ENCODE data around the gene PAOX.

PAOX gene

GRCh38 chr10:133379152-133379800, at the start of gene PAOX:
Gene PAOX, plus strand, starts transcription at chr10:133379262. Its CDS starts 55 bp downstream, at chr10:133379317.
- DNase-seq (ENCODE audit: low read depth, low spot score) = peak; percentile 83

DNA sequence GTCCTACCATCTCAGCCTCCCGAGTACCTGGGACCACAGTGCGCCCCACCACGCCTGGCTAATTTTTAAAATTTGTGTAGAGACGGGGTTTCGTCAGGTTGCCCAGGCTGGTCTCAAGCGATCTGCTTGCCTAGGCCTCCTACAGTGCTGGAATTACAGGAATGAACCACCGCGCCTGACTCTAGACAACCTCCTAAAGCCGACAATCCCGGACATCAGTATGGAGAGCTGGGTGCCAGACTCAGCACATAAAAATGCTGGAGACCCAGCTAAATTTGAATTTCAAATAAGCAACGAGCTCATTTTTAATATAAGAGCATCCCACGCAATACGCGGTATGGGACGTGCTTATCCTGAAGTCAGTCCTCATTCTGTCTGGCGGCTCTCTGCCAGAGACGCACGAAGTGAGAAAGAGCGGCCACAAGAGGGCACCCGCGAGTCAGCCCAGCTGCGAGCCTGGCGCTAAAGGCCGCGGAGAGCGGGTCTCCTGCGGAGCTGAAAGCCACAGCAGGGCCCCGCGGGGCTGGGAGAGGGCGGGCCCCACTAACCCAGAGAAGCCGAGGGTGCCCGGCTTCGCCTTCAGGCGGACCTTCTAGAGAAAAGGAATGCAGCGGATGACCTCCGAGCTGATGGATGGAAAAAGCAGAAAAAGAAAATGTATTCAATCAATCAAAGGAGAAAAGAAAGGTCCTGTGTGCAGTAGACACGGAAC, 49.4 kb upstream of the PAOX start:
- DNase-seq (ENCODE audit: low read depth, low spot score) = peak; percentile 96

GRCh38 chr10:133332936-133333699, 45.9 kb upstream of the PAOX start:
- no peak for DNase-seq (ENCODE audit: low read depth, low spot score)

DNA sequence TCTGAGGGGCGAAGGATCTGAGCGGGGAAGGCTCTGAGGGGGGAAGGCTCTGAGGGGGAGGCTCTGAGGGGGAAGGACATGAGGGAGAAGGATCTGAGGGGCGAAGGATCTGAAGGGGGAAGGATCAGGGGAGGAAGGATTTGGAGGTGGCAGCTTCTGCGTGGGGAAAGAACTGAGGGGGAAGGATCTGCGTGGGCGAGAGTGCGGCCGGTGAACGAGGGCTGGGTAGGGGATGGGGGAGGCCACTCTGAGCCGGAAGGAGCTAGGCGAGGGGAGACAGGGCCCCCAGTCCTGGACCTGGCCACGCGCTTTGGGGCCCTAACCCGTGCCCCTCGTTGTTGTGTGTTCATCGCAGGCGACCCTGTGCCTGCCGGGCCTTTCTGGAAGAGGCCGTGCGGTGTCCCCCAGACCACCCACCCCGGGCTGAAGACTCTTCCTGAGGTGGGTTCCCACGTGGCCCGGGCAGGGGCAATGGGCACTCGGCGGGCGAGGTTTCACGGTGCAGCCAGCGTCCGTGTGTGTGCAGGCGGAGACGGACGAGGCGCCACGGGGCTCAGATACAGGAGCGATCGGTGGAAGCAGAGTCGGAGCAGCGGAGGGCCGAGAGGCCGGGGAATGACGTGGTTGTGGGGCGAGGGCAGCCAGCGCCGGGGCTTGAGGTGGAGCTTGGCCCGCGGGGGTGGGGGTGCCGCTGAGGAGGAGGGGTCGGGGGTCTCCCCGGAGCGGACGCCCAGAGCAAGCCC, 44.4 kb upstream of the PAOX start:
- peak; percentile 49 for DNase-seq (ENCODE audit: low read depth, low spot score)

DNA sequence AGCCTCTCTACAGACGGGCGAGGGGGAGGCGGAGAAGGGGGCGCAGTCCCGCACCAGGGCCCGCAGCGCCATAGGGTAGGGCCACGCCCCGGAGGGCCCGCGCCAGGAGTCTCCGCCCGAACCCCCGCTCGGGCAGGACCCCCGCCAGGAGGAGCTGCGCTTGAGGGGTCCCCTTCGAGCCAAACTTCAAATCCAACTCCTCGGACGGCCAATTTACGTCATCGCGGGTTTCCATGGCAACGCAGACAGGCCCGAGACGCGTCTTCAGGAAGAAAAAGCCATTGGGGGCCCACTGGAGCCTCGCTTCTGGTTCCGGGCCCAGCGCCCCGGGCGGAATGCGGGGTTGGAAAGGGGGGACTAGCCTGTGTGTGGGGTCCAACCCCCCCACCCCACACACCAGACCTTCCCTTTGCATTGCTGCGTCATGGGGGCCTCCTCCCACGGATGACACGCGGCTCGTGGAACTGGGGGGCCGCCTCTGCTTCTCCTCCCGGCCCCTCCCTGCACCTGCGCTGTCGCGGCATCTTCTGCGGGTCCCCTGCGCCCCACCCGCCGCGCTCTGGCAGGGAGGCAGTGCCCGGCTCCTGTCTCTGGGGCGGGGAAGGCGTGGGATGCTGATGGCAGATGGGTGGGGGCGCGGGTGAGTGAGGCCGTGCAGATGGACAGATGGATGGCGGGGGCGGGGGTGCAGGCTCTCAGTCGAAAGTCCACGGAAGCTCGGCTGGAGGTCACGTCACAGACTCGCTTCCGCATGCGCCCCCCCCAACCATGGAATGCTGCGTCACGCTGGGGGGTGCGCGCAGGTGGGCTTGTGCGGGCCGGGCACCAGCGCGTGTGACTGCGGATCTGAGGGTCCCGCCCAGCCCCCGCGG, 43.6 kb upstream of the PAOX start:
- DNase-seq (ENCODE audit: low read depth, low spot score) = peak; percentile 68

GRCh38 chr10:133336118-133336576, 42.9 kb upstream of the PAOX start:
- no peak for DNase-seq (ENCODE audit: low read depth, low spot score)

GRCh38 chr10:133336577-133337369, 42.3 kb upstream of the PAOX start, which contains the start of gene CALY:
Gene CALY, minus strand, starts transcription at chr10:133336896. Its CDS starts 7,907 bp downstream, at chr10:133328989.
- DNase-seq (ENCODE audit: low read depth, low spot score) = peak; percentile 36

DNA sequence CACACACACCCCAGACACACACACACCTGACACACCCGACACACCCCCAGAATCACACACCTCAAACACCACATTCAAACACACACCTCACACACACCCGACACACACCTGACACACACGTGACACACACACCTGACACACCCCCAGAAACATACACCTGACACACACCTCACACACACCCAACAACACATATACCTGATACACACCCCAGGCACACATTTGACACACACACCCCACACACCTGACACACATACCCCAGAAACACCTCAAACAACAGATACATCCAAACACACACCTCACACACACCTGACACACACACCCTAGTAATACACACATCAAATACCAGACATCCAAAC, 41.7 kb upstream of the PAOX start:
- DNase-seq (ENCODE audit: low read depth, low spot score) = no peak

GRCh38 chr10:133338080-133339071, 40.7 kb upstream of the PAOX start:
- no peak for DNase-seq (ENCODE audit: low read depth, low spot score)

DNA sequence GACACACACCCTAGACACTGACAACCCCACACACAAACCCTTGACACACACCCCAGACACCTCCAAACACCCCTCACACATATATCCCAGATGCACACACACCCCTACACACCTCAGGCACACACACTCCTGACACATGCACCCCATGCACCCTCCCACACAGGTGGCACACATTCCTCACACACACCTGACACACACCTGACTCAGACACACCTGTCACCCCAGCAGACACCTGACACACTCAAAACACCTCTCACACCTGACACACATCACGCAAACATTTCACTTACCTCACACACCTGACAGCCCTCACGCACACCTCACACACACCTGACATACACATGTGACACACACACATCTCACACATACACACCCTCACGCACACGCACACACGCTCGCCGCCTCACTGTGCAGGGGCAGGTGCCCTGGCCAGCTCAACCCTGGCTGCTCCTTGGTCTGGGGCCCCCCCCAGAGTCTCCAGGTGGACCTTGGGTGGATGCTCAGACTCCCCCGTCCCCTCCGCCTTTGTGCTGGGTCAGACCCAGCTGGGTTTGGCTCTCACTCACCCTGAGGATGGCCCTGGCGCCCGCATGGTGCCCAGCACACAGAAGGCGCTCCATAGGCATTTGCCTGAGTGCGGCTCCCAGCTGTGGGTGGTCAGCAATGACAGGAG, 39.2 kb upstream of the PAOX start:
- no peak for DNase-seq (ENCODE audit: low read depth, low spot score)

DNA sequence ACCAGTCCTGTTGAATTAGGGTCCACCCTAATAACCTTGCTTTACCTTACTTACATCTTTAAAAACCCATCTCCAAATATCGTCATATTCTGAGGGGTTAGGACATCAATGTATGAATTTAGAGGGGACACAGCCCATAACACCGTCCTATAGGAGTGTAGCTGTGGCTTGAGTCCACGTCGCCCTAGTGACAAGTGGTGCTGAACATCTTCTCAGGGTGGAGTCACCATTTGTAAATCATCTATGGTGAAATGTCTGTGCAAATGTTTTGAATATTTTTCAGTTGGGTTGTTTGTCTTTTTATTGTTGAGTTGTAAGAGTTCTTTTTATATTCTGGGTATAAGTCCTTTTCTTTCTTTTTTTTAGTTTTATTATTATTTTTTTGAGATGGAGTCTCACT, 37.1 kb upstream of the PAOX start:
- DNase-seq (ENCODE audit: low read depth, low spot score) = no peak

DNA sequence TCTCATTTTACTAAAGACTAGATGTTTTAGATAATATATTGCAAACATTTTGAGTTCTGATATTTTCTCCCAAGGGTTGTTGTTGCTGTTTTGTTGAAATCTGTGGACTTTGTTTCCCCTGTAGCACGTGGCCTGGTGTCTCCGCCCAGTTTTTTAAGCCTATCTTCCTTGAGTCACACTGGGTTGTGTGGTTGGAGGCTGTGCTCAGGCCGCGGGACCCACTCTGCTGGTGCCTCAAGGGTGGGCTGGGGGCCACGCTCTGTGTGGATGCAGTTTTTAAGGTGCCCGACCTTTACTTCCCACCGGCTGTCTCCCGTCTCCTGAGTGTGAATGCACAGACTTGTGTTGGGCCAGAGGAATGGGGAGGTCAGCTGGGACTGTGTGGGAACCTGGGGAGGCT, 36.1 kb upstream of the PAOX start:
- DNase-seq (ENCODE audit: low read depth, low spot score) = no peak

GRCh38 chr10:133343558-133343957, 35.5 kb upstream of the PAOX start:
- no peak for DNase-seq (ENCODE audit: low read depth, low spot score)

DNA sequence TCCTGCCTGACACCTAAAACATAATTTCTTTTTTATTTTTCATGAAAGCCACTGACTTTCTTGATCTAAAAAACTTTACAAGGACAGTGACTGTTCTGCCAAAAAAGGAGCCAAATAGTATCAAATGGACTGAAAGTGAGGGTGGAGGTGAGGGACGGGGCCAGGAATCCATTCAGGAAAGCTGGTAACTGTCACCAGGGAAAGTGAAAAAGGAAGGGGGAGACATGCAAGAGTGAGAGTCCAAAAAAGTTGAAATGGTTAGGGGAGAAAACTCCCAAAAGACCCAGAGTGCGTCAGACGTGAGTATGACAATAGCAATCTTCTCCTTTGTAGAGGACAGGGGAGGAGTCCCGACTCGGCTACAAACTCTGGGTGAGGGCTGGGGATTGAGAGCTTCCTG, 34.8 kb upstream of the PAOX start:
- no peak for DNase-seq (ENCODE audit: low read depth, low spot score)

- DNase-seq (ENCODE audit: low read depth, low spot score) = no peak
Measured at GRCh38 chr10:133346413-133346812, 32.6 kb upstream of the PAOX start.

GRCh38 chr10:133347710-133348517, 31.1 kb upstream of the PAOX start:
- DNase-seq (ENCODE audit: low read depth, low spot score) = no peak

DNA sequence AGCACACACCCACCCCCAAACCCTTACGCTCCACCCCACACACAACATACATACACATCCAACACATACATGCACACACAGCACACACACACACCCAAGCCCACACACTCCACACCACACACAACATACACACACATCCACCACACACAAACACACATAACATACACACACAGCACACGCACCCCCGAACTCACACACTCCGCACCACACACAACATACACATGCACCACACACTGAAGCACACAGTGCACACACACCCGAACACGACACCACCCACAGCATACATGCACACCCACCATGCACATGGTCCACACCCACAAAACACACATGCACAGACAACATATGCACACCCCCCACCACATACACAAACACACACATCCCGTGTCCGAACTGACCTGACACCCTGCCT, 29.9 kb upstream of the PAOX start:
- DNase-seq (ENCODE audit: low read depth, low spot score) = no peak

Measured in astrocyte of the hippocampus (primary cell).